ENCODE data around the gene CGB1.
A peak's percentile ranks its signal among the peaks of the same experiment; 100 is the strongest.
"Not testable (repeated sequence)": the region's sequence is repeated elsewhere in the genome, so short reads cannot be mapped to it uniquely, and the experiment has no call there.

The CGB1 gene

DNA sequence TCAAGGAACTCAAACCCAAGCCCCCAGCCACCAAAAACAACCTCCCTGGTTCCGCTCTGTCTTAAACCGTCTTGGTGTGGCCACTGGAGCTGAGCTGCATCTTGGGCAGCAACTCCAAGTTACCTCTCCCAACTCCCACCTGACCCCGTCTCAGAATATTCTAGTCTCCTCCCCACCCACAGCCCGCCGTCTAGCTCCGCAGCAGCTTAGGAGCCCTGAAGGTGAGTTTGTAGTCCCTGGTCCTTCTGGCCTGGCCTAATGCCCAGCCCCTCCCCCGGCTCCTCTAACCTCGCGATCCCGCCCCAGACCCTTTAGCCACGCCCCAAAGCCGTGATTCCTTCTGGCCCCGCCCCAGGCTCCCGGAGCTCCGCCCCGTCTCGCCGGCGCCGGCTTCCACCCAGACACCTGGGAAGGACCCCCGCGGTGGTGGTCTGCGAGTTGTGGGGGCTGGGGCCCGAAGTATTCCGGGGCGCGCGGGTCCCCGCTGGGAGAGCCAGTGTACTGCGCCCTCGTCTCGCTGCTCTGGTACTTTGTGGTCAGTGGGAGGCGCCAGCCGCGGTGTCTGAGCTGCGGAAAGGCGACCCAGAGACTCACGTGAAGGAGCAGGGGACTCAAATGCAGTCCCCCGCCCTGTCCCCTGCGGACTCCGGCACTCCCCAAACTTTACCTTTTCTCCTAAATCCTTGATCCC lies 17.3 kb downstream of the CGB1 start:
- H3K27ac ChIP-seq (ENCODE audit: low read depth, low read length, poor library complexity, severe bottlenecking): no peak overlapping the region
- no peaks in the 10 kb centered on the region for H3K9me2 ChIP-seq (ENCODE audit: low read depth, low read length)
- peak overlapping the region; percentile 36; the same call in 1 of the 2 replicates for H3K9ac ChIP-seq (ENCODE audit: low read length)
- no peak overlapping the region for H2AFZ ChIP-seq (ENCODE audit: low read length)
- peak overlapping the region; percentile 60 for H3K4me3 ChIP-seq (ENCODE audit: low read depth, low read length, poor library complexity, severe bottlenecking)
- no peaks in the 10 kb centered on the region for H3K9me3 ChIP-seq (ENCODE audit: low read length)
- H3K27me3 ChIP-seq (ENCODE audit: insufficient read depth, low read length): no peaks in the 10 kb centered on the region
- peak overlapping the region; percentile 70 for H3K4me2 ChIP-seq (ENCODE audit: low read length)
- H3K36me3 ChIP-seq (ENCODE audit: insufficient read depth, low read length): peaks cover 18% of the 10 kb centered on the region
- no peaks in the 10 kb centered on the region for H4K20me1 ChIP-seq (ENCODE audit: insufficient read depth, low read length)
- no peaks in the 10 kb centered on the region for H3K79me2 ChIP-seq (ENCODE audit: insufficient read depth, low read length)
- H3K4me1 ChIP-seq (ENCODE audit: insufficient read depth, low read length, severe bottlenecking): peaks cover 45% of the 10 kb centered on the region
- TF ChIP-seq, protein P1, sequence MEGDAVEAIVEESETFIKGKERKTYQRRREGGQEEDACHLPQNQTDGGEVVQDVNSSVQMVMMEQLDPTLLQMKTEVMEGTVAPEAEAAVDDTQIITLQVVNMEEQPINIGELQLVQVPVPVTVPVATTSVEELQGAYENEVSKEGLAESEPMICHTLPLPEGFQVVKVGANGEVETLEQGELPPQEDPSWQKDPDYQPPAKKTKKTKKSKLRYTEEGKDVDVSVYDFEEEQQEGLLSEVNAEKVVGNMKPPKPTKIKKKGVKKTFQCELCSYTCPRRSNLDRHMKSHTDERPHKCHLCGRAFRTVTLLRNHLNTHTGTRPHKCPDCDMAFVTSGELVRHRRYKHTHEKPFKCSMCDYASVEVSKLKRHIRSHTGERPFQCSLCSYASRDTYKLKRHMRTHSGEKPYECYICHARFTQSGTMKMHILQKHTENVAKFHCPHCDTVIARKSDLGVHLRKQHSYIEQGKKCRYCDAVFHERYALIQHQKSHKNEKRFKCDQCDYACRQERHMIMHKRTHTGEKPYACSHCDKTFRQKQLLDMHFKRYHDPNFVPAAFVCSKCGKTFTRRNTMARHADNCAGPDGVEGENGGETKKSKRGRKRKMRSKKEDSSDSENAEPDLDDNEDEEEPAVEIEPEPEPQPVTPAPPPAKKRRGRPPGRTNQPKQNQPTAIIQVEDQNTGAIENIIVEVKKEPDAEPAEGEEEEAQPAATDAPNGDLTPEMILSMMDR (IDR thresholded peaks at IDR 0.05; ENCODE audit: low read length): peak; percentile 35; the same call in 1 of the 2 replicates
- TF ChIP-seq EZH2 (IDR thresholded peaks at IDR 0.05; ENCODE audit: borderline replicate concordance, low read length): no peak
- H3F3A ChIP-seq (ENCODE audit: insufficient read depth, low read length): no peaks in the 10 kb centered on the region

GRCh38 chr19:49018388-49019241 lies 18.1 kb downstream of the CGB1 start:
- not testable (repeated sequence) for H3K79me2 ChIP-seq (ENCODE audit: insufficient read depth, low read length); H3F3A ChIP-seq (ENCODE audit: insufficient read depth, low read length); H3K27me3 ChIP-seq (ENCODE audit: insufficient read depth, low read length); H2AFZ ChIP-seq (ENCODE audit: low read length); H3K9me3 ChIP-seq (ENCODE audit: low read length); H3K27ac ChIP-seq (ENCODE audit: low read depth, low read length, poor library complexity, severe bottlenecking); H4K20me1 ChIP-seq (ENCODE audit: insufficient read depth, low read length); H3K9me2 ChIP-seq (ENCODE audit: low read depth, low read length)
- Histone ChIP-seq H3K4me3 (ENCODE audit: low read depth, low read length, poor library complexity, severe bottlenecking) (peak overlapping the region; percentile 60), H3K9ac (ENCODE audit: low read length) (peak overlapping the region; percentile 60), H3K4me1 (ENCODE audit: insufficient read depth, low read length, severe bottlenecking) (peaks cover 45% of the 10 kb centered on the region), H3K36me3 (ENCODE audit: insufficient read depth, low read length) (peaks cover 26% of the 10 kb centered on the region), H3K4me2 (ENCODE audit: low read length) (peak overlapping the region; percentile 70)

GRCh38 chr19:49017666-49018351 lies 18.9 kb downstream of the CGB1 start:
- peak overlapping the region; percentile 70 for H3K4me2 ChIP-seq (ENCODE audit: low read length)
- peaks cover 45% of the 10 kb centered on the region for H3K4me1 ChIP-seq (ENCODE audit: insufficient read depth, low read length, severe bottlenecking)
- H3K4me3 ChIP-seq (ENCODE audit: low read depth, low read length, poor library complexity, severe bottlenecking): peak overlapping the region; percentile 60
- no peaks in the 10 kb centered on the region for H4K20me1 ChIP-seq (ENCODE audit: insufficient read depth, low read length)
- H3K9me3 ChIP-seq (ENCODE audit: low read length): no peaks in the 10 kb centered on the region
- no peaks in the 10 kb centered on the region for H3K9me2 ChIP-seq (ENCODE audit: low read depth, low read length)
- peak overlapping the region; percentile 60 for H3K9ac ChIP-seq (ENCODE audit: low read length)
- H2AFZ ChIP-seq (ENCODE audit: low read length): no peak overlapping the region
- no peaks in the 10 kb centered on the region for H3F3A ChIP-seq (ENCODE audit: insufficient read depth, low read length)
- H3K79me2 ChIP-seq (ENCODE audit: insufficient read depth, low read length): no peaks in the 10 kb centered on the region
- TF ChIP-seq, protein P1 (IDR thresholded peaks at IDR 0.05; ENCODE audit: low read length): peak; percentile 59
- TF ChIP-seq EZH2 (IDR thresholded peaks at IDR 0.05; ENCODE audit: borderline replicate concordance, low read length): no peak
- no peaks in the 10 kb centered on the region for H3K27me3 ChIP-seq (ENCODE audit: insufficient read depth, low read length)
- no peak overlapping the region for H3K27ac ChIP-seq (ENCODE audit: low read depth, low read length, poor library complexity, severe bottlenecking)
- peaks cover 30% of the 10 kb centered on the region for H3K36me3 ChIP-seq (ENCODE audit: insufficient read depth, low read length)

All from OCI-LY1 (cell line).